Cerebellar nuclear complex (tissue), 1 donor: ENCODE measurements around the gene FSTL4.

Source experiments
- DNase-seq, 2 experiments: peaks; one replicate each; lab custom pipeline; 2025; lab: John Stamatoyannopoulos, UW

The FSTL4 gene

DNA sequence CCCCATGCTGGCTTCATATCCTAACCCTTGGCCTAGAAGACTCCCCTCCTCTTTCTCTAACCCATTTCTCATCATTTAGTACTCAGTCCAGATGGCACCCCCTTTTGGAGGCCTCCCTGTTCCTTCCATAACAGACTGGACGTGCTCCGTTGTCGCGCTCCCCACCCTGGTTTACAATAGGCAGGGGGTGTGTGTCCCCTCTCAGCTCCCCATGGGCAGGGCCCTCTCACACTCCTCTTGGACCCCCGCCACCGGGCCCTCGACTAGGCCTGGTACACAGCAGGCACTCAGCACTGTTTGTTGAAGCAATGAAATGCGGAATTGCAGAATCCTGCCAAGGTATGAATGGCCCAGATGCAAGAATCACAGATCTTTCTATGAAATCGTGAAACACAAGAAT, 227.4 kb downstream of the FSTL4 start:
- no peak for DNase-seq

DNA sequence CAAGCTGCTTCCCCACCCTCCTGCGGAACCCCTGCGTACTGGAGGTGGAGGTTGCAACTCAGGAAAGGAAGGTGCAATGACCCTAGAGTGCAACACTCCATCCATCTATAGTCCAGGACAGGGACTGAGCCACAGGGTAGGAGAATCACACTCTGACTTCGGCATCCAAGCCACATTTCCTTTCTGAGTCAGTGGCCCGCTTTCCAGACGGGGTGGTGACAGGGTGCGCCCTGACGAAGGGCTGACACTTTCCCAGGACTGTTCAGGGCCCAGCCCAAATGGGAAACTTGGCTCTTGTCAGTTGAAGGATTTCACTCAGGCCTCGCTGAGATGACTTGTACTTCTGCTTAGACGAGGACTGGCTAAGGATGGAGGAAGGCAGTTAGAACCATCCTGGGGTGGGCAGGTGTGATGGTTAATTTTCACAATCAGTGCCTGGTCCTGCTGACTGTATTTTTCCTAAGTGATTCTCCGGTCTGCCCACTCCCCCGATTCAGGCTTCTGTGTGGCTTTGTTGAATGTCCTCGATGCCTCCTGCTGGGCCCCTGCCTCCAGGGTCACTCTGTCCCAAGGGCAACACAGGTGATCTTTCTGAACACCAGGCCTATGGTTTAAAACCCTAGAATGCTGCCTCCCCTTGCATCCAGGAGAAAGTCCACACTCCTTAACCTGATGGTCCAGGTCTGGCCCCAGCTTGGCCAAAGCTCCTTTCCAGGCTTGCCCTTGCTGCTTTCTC, 228.1 kb downstream of the FSTL4 start:
- no peak for DNase-seq

- no peak for DNase-seq
Observed at GRCh38 chr5:133383580-133383939, 228.8 kb downstream of the FSTL4 start.

DNA sequence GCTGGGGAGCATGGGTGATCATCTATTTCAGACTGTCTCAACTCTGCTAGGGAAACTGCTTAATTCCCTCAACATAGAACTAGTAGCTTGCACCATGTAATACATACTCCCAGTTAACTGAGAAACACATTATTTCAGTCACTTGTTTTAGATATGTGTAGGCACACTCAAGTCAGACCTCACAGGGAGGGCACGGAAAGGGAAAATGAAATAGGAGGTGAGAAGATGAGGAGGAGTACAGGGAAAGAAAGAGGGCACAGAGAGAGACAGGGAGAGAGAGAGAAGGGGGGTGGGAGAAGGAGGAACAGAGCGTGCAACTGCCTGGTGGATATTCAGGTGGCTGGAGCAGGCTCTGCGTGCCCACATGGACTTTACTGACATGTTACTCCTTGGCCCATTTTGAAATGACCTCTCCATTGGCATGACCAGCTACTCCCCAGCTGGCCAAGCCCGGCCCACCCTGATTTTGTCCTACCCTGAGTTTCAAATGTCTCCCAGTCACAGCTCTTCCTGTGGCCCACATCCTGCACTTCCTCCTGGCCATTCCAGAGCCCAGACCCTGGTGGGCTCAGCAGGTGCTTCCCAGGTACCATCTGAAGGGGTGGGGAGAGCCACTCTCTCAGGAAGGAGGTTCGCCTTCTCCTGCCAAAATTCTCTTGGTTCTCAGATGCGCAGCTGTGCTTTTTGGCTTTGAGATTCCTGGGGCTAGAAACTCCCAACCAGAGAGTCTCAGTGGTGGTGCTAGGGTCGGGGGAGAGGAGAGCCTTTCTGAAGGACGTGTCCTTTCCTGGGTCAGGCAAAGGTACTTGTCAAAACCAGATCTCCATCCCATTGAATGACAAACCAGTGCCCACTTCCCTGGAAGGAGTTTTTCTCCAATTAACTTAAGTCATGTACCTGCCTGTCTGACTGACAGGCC, 229.4 kb downstream of the FSTL4 start:
- no peak for DNase-seq

DNA sequence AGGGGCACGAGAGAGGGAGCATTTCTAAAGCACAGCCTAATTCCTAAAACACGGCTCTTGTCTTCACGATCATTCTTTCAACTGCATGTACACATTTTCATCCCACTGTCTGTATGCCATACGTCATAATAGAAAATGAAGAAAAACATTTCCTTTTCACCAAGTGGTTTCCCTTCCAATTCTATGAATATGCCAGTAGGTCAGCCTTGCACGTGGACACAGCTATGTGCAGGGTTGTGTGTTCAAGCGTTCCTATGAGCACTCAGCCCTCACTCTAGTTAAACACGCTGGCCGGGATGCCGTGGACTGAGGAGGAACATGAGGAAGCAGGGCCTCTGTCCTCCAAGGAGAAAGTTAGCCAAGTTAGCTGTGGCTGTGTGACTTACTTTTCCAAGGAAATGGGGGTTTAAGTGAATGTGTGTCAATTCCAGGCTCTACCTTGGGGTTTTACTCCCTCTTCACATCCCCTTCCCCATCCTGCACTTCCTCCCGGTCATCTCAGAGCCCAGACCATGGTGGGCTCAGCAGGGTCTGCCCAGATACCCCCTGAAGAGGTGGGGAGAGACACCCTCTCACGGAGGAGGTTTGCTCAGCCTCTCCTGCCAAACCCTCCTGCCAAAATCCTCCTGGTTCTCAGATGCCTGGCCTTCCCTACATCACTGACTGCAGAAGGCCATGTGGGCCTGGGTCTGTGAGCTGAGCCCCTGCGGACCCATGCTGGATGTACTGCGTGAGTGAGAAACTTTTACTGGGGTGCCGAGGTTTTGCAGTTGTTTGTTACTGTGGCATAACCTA, 230.6 kb downstream of the FSTL4 start:
- DNase-seq = no peak

- DNase-seq = no peak
Observed at GRCh38 chr5:133381041-133381440, 231.3 kb downstream of the FSTL4 start.

GRCh38 chr5:133377736-133378135, 234.6 kb downstream of the FSTL4 start:
- no peak for DNase-seq

- no peak for DNase-seq
Observed at GRCh38 chr5:133376986-133377385, 235.4 kb downstream of the FSTL4 start.

DNA sequence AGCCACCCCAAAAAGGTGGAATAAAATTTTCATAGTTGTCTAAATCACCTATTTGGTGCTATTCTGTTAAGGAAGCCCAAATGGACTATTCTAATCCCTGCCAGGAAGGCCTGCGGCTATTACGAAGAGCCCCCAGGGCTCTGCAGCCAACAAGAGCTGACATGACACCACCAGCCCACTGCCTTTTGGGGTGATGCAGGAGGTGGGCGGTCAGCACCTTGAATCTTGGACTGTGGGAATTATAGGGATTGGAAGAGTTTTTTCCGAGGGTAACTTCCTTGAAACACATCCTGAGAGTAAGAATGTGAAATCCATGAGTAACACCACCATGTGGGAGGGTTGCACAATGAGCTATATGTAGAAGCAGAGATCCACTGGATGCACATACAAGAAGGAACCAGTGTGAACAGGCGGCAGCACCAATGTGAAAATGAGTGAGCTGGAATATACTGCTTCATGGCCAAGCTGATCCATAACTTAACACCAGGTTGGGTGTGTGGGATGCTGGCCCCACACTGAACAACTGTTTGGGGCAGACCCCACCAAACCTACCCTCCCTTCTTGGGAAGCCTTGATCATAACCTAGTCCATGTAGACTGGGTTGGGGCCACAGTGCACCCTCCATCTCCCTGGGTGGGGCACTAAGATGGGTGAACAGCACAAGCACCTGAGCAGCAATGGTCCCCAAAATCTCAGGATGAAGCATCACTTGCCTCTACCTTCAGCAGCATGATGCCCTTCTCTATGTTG, 239.0 kb downstream of the FSTL4 start:
- DNase-seq = no peak

- no peak for DNase-seq
Observed at GRCh38 chr5:133372293-133372937, 239.9 kb downstream of the FSTL4 start.

DNA sequence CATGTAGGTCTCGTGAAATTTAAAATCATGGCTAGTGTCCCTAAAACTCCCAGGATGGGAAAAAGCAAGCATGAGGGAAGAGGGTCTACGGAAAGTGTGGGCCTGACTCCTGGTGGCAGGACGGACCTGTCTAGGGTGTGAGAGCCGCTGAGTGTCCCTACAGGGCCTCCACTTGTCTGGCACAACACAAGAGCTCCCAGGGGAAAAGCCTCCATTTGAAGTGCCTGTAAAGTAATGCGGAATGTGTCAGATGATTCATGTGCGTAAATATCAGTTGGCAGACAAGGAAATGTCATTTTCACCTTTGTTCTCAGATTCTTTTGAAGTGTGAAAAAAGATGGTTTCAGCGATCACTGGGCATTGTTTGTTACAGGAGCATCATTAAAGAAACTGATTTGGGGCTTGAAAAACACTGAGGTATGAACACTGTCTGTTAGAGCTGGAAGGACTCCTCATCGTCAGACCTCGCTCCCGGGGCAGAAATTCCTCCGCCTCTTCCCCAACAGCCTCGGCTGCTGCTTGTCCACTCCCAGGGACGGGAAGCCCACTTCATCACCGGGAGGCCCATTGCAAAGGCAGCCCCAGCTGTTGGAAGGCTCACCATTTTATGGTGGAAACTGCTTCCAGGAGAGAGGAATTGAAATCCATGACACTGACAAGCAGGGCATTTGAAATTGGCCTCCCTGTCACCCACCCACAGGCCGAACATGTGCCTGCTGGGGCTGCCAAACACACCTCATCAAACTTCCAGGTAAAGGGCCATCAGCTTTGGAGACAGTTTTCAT, 240.8 kb downstream of the FSTL4 start:
- DNase-seq = no peak

GRCh38 chr5:133370904-133371303, 241.4 kb downstream of the FSTL4 start:
- no peak for DNase-seq

DNA sequence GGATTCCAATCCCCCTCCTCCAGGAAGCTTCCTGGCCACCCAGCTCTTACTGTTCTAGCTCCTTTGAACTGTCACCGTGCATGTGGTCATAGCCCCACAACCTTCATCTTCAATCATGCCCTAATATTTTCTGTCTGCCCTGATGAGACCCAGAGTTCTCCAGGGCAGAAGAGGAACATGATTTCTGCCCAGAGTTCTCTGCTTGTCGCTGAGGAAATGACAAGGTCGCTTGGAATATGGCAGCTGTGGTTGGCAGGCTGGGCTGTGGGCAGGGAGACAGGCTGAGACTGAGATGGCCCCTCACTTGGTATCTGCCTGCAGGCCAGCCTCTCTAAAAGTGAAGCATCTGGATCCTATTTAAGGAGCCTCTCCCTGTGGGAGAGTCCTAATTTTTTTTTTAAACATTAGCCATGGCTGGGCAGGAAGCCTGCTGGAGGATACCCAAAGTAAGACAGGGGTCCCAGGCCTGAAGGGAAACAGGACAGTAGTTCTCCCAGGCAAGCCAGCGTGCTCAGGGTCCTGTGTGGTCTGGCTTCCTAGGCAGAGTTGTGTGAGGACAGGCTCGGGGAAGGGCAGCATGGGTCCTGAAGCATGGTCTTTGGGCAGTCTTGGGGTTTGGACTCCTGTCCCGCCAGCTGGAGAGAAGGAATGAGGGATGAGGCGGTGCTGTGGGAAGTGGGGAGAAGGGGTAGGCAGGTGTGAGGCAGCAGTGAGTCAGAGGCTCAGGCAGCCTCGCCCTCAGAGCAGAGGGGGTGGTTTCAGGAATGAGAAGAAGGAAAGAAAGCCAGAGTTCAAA, 242.1 kb downstream of the FSTL4 start:
- DNase-seq = no peak

DNA sequence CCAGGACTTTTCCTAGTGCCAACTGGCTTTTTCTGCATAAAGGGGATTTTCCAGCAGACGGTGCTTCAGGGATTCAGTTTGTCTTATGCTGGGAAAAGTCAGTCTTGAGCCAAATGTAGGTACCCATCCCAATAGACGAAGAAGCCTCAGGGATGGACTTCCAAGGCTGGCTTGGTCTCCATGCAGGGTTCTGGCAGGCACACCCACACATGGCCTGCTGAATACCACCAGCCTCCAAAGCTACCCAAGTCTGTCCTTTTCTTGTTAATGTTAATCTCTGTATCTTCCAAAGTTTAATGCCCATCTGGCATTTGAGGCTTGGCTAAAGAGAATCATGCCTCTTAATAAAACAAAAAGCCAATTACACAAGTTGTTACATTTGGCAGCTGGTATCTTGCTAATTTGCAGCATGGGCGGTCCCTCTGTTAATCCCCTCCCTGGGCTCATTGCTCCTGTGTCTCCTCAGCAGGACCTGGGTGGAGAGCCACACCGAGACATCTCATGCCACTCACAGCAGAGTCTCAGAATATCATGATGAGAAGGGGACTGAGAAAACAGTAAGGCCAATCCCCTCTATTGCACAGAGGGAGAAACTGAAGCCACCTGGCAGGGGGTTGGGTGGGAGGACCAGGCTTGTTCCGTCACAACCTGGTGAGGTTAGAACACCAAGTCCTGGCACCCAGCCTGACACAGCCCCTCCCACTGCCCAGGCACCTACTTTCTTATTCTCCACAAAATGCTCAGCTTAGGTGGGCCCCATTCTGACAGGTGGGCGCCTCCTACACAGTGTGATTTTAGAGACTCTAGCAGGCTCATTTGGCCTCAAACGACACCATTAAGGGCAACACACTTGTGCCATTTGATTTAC, 243.2 kb downstream of the FSTL4 start:
- DNase-seq = no peak

- no peak for DNase-seq
Observed at GRCh38 chr5:133367984-133368383, 244.4 kb downstream of the FSTL4 start.

- DNase-seq = no peak
Observed at GRCh38 chr5:133367071-133367786, 245.1 kb downstream of the FSTL4 start.

GRCh38 chr5:133366438-133366837, 245.9 kb downstream of the FSTL4 start:
- DNase-seq = no peak

DNA sequence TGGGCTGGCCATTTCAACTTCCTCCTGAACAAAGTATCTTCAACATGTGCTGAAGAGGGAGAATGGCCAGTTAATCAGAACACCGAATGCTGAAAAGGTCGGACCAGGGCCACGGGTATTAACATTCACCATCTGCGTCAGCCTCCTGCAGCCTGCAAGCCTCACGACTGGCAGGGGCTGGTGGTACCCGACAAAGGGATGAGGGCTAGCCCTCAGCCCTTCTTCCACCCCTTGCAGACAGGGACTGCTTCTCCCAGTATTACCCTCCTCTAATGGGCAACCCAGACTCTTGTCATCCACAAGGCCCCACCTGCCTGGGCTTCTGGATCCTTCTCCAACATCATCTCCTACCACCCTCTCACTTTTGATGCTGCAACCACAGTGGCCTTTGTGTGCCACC, 246.6 kb downstream of the FSTL4 start:
- DNase-seq = no peak
